ENCODE measurements around the gene SPATA13.

SPATA13 gene

DNA sequence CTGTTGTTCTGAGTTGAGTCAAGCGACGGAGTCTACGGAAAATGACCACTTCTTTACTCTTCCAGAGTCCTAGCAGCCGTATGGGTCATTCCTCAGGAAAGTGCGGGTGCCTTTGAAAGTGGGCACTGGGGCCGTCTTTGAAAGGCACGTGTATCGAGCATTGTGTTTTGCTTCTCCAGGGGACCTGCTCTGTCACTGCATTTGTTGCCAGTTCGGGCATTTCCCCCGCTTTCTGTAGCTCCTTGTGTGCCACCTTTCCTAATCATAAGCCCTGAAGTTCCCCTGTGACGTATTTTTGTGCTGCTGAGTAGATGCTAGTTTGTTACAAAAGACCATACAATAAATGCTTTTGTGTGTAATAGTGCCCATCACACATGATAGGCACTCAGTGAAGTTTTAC lies 24.4 kb downstream of the SPATA13 start:
- peaks cover 17% of the 10 kb centered on the region for H3K9me3 Mint-ChIP-seq
- no peak for DNase-seq
- no peak overlapping the region for H3K4me3 Mint-ChIP-seq
- TF ChIP-seq, protein P1, sequence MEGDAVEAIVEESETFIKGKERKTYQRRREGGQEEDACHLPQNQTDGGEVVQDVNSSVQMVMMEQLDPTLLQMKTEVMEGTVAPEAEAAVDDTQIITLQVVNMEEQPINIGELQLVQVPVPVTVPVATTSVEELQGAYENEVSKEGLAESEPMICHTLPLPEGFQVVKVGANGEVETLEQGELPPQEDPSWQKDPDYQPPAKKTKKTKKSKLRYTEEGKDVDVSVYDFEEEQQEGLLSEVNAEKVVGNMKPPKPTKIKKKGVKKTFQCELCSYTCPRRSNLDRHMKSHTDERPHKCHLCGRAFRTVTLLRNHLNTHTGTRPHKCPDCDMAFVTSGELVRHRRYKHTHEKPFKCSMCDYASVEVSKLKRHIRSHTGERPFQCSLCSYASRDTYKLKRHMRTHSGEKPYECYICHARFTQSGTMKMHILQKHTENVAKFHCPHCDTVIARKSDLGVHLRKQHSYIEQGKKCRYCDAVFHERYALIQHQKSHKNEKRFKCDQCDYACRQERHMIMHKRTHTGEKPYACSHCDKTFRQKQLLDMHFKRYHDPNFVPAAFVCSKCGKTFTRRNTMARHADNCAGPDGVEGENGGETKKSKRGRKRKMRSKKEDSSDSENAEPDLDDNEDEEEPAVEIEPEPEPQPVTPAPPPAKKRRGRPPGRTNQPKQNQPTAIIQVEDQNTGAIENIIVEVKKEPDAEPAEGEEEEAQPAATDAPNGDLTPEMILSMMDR (IDR thresholded peaks at IDR 0.05) = no peak
- peaks cover 16% of the 10 kb centered on the region for H3K36me3 Mint-ChIP-seq (ENCODE audit: low read depth)
- no peak overlapping the region for H3K27ac Mint-ChIP-seq
- H3K4me1 Mint-ChIP-seq = peaks cover 15% of the 10 kb centered on the region
- no peaks in the 10 kb centered on the region for H3K27me3 Mint-ChIP-seq (ENCODE audit: low read depth, poor library complexity)

DNA sequence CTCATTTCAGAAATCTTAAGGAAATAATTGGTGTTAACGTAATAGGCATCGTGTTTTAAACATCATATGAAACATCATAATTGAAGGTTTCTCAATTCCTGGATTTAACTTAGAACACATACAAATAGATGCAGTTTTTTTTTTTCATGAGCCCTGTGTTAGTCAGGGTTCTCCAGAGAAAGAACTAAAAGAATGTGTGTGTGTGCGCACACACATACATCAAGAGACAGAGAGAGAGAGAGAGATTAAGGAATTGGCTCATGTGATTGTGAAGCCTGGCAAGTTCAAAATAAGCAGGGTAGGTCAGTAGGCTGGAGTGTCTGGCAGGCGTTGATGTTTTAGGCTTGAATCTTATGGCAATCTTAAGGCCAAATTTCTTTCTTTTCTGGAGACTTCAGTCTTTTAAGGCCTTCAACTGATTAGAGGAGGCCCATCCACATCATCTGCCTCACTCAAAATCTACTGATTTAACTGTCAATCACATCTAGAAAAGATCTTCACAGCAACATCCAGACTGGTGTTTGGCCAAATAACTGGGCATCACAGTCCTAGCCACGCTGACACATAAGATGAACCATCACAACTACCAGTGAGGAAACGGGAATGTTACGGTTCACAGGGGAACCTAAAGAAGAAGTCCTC lies 25.2 kb downstream of the SPATA13 start:
- no peak for DNase-seq
- Mint-ChIP-seq H3K4me3 (no peak overlapping the region), H3K27me3 (ENCODE audit: low read depth, poor library complexity) (no peaks in the 10 kb centered on the region), H3K4me1 (peaks cover 15% of the 10 kb centered on the region), H3K9me3 (peaks cover 17% of the 10 kb centered on the region), H3K27ac (no peak overlapping the region), H3K36me3 (ENCODE audit: low read depth) (peaks cover 21% of the 10 kb centered on the region)
- TF ChIP-seq, protein P1 (IDR thresholded peaks at IDR 0.05) = no peak

DNA sequence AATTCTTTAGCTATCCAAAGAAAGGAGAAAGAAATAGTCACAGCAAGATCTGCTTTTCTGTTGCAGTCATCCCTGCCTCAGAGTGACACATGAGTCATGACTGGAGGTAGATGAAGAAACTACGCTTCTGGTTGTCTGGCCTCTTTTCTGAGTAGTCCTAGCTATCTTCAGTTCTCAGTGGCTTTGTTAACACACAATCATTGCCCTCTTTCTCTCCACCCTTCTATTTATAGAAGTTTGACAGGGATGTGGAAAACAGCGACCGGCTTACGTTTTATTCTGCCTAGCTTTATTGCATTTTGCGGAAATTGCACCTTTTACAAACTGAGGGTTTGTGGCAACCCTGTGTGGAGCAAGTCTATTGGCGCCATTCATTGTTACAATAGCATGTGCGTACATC lies 26.7 kb downstream of the SPATA13 start:
- DNase-seq = no peak
- TF ChIP-seq, protein P1 (IDR thresholded peaks at IDR 0.05) = no peak
- H3K27ac Mint-ChIP-seq = no peak overlapping the region
- H3K4me1 Mint-ChIP-seq = peaks cover 13% of the 10 kb centered on the region
- peaks cover 20% of the 10 kb centered on the region for H3K36me3 Mint-ChIP-seq (ENCODE audit: low read depth)
- peaks cover 17% of the 10 kb centered on the region for H3K9me3 Mint-ChIP-seq
- H3K4me3 Mint-ChIP-seq = no peak overlapping the region
- no peaks in the 10 kb centered on the region for H3K27me3 Mint-ChIP-seq (ENCODE audit: low read depth, poor library complexity)

DNA sequence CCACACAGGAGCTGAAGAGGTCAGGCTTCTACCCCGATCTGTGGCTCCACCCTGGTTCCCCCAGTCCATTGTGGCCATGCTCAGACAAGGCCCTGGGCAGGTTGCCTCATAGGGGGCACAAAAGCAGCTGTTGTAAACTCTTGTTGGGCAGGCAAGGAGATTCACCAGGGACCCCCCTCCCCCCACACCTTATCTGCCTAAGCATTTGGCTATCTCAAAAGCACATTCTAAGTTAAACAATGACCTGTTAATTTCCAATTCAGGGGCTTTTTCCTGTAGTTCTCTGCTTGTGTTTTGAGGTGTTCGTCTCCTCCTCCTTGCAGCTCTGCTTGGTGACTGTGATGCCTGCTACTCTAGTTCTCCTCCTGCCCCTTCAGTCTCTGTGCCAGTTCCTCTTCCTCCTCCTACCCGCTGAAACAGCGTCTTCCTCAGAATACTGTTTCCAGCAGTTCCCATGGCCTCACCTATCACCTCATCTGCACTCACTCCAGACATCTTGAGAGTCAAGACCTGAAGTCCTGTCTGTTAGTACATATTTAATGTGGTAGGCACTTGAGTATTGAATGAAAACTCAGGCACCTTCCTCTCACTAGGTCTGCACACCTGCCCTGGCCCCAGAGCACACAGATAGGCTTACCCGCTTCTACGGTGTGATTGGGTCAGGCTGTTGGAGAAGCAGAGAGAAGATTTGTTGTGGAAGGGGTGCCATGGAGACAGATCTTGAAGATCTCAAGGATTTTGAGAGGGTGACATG lies 31.7 kb downstream of the SPATA13 start:
- DNase-seq = no peak
- peak overlapping the region; percentile 60 for H3K27ac Mint-ChIP-seq

DNA sequence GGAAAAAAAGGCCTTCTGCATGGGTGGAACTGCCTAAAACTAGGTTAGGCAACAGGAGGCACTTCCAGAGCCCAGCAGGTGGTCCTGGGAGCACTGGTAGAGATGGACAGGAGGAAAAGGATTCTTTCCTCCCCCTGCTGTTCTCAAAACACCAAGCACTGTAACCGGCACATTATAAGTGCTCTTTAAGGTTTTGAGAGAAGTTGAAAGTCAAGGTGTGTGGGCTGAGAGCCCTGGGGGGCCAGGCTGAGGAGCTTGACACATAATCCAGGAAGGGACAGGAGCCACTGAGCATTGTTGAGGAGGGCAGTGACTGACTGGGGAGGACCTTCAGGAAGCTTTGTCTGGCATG lies 32.3 kb downstream of the SPATA13 start:
- Mint-ChIP-seq H3K4me1 (no peaks in the 10 kb centered on the region), H3K27me3 (ENCODE audit: low read depth, poor library complexity) (peaks cover 3% of the 10 kb centered on the region), H3K27ac (peak overlapping the region; percentile 79), H3K9me3 (peaks cover 13% of the 10 kb centered on the region), H3K4me3 (no peak overlapping the region), H3K36me3 (ENCODE audit: low read depth) (peaks cover 14% of the 10 kb centered on the region)
- no peak for DNase-seq
- TF ChIP-seq, protein P1 (IDR thresholded peaks at IDR 0.05) = no peak

More for the DNA sequence above, 31.7 kb downstream of the SPATA13 start:
- Mint-ChIP-seq H3K9me3 (peaks cover 17% of the 10 kb centered on the region), H3K27me3 (ENCODE audit: low read depth, poor library complexity) (peaks cover 3% of the 10 kb centered on the region), H3K4me1 (no peaks in the 10 kb centered on the region), H3K4me3 (no peak overlapping the region), H3K36me3 (ENCODE audit: low read depth) (peaks cover 14% of the 10 kb centered on the region)
- TF ChIP-seq, protein P1 (IDR thresholded peaks at IDR 0.05) = no peak

DNA sequence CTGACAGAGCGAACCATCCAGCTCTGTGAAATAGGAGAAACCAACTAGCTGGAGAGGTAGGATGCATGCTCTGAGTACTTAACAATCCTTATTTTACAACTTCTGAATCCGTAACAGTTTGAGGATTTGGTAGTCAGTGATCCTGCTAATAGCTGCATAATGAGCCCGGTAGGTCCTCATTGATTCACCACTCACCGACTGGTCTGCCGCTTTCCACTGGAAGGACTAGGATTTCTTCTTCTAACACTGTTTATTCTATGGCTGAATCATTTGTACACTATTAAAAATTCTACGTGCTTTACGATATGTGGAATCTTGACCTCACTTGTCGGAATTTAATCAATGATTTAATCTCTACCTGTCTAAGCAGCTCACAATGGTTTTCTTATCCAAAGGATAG lies 33.9 kb downstream of the SPATA13 start:
- Mint-ChIP-seq H3K27ac (no peak overlapping the region), H3K4me1 (no peaks in the 10 kb centered on the region), H3K27me3 (ENCODE audit: low read depth, poor library complexity) (peaks cover 3% of the 10 kb centered on the region), H3K4me3 (no peak overlapping the region), H3K9me3 (no peaks in the 10 kb centered on the region), H3K36me3 (ENCODE audit: low read depth) (peaks cover 7% of the 10 kb centered on the region)
- no peak for DNase-seq
- TF ChIP-seq, protein P1 (IDR thresholded peaks at IDR 0.05) = no peak

Measured in nephron progenitor cell (in vitro differentiated cells).